Spleen (tissue), 7 donors: ENCODE measurements around the gene S100A4.

ENCODE experiments used
- POLR2A ChIP-seq, 3 donors: fragments of 450-650 bp; IDR thresholded peaks; one replicate each; pipeline ENCODE4 v1.5.1; 2017; ENCODE audit warnings: antibody characterized with exemption in 3 of 3, mild to moderate bottlenecking in 1 of 3
- POLR2AphosphoS5 ChIP-seq, 3 donors: sonication (generic); formaldehyde crosslinking; IDR thresholded peaks; one replicate each; pipeline ENCODE4 v1.5.1; 2017; ENCODE audit warnings: antibody characterized with exemption in 3 of 3
- TF ChIP-seq, protein P1 (sequence below), 11 experiments: fragments of 200-600 bp in 7 of 11; fragments of 450-650 bp in 4 of 11; sonication (generic) in 4 of 11; IDR thresholded peaks in 8 of 11; conservative IDR thresholded peaks in 3 of 11; 1 replicate in 7 of 11; 2 replicates in 4 of 11; pipeline versions ENCODE4 v1.4.0 to v1.8.0; 2016 to 2021; ENCODE audit warnings: antibody characterized with exemption in 11 of 11, inconsistent platforms in 4 of 11, mild to moderate bottlenecking in 1 of 11
- donor health status: DM: no; HTN: no; CAD: no; lungs with moderate emphysema.
- donor health status: DM: no; HTN: no; CAD: no.
- donor health status: DM: no; HTN: no; CAD: no.

DNA sequence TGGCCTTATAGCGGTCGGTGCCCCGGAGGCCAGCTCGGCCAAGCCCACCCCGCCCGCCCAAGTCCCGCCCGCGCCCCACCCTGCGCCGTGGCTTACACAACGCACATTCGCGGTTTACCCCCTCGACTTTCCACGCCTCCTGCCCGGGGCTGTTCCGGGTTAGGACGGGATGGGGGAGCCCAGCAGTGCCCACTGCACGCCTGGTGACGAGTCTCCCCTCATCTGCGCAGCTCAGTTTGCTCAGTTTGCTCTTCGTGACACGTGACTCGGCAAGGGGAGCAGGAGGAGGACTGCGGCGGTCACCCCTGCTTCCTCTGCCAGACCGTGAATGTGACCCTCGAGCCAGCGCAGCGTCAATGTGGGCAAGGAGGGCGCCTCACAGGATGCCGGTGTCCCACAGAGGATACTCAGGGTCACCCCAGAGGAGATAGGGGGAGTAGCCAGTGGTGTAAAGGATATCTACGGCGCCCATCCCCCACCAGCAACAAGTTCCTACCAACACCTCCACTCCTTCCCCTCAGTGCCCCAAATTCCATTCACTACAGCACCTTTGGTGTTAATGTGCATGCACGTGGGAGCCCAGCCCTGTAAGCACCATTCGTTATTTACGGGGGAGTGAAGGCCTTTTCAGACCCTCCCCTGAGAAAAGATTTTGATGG is 9.5 kb downstream of the S100A4 start:
- TF ChIP-seq, protein P1, sequence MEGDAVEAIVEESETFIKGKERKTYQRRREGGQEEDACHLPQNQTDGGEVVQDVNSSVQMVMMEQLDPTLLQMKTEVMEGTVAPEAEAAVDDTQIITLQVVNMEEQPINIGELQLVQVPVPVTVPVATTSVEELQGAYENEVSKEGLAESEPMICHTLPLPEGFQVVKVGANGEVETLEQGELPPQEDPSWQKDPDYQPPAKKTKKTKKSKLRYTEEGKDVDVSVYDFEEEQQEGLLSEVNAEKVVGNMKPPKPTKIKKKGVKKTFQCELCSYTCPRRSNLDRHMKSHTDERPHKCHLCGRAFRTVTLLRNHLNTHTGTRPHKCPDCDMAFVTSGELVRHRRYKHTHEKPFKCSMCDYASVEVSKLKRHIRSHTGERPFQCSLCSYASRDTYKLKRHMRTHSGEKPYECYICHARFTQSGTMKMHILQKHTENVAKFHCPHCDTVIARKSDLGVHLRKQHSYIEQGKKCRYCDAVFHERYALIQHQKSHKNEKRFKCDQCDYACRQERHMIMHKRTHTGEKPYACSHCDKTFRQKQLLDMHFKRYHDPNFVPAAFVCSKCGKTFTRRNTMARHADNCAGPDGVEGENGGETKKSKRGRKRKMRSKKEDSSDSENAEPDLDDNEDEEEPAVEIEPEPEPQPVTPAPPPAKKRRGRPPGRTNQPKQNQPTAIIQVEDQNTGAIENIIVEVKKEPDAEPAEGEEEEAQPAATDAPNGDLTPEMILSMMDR (IDR thresholded peaks at IDR 0.05 in 8 of 11, conservative IDR thresholded peaks at IDR 0.05 in 3 of 11), result peak in 1 of 11 experiments; percentile 13
- TF ChIP-seq POLR2AphosphoS5 (IDR thresholded peaks at IDR 0.05) (peak; percentile 91 to 94 (median 93)), POLR2A (IDR thresholded peaks at IDR 0.05) (peak in 2 of 3 donors; percentile 14 to 52)
